NCI-H2227 treated with DMSO at 0.1 percent for 48 hours (cell line): ENCODE results near the gene DHX57.

ENCODE experiments used
- DNase-seq: peaks from one replicate; lab custom pipeline; 2025; lab: John Stamatoyannopoulos, UW

The DHX57 gene

DNA sequence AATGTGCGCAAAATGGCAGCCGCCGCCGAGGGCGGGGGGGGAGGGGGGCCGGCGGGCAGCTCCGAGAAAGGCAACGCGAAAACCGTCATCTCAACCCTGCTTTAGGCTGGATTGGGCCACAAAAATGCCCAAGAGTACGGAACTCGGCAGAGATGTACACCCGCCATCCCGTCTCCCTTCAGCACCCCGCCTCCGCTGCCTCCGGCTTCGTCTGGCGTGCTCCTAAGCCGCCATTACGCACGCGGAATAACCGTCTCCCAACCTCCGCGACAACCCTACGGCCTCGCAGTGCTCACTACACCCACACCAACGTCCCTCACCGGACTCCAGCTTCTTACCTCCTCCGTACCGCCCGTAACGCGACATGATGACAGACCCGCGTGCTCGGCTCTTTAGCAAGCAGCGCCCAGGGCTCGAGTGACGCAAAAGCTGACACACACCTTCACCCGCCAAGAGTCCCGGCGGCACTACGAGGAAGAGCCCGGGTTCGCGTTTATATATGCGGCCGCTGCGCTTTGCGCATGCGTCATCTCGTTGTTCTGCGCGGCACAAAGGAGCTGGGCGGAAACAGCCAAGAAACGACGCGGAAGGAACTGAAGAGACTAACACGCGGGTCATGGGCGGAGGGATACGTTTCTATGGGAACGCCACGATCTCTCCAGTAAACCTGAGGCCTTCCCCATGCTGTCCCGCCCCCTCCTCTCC, 124.7 kb downstream of the DHX57 start, which contains the start of gene SRSF7:
Gene SRSF7, minus strand, starts transcription at position 471 of the 705 bp plus-strand sequence. Its CDS starts 105 bp downstream, at position 366.
- DNase-seq = peak; percentile 99

DNA sequence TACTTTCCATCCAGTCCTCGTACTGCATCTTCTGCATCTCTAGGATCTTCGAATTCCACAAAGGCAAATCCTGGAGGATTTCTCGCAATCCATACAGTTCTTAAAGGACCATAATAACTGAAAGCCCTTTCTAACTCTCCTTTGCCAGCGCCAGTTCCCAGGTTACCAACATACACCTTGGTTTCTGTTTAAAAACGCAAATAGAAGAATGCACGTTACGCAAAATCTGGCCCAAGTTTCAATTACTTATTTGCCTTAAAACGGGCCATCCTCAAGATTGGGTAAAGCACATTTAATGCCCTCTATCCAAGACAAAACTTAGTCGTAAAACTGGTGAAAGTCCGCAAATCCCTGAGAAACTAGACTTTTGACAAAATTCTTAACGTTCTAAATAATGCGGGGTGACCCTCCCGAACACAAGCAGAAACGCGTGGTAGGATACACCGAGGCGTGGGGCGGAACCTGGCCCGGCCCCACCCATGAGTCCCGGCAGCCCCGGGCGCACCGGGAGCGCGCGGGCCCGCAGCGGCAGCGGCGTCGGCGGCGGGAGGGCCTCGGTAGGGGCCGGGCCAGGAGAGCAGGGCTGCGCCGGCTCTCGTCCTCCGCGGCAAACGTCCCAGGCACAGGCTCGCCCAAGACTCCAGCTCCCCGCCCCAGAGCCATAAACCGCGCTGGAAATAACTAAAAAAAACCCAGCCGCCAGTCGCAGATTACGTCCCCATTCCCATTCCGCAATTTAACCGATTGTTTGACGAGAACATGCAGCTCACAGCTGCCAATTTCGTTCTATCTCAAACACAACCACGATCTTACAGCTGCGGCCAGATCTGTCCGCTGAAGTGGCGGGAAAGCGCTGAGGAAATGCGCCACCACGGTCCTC, 125.5 kb downstream of the DHX57 start:
- DNase-seq = no peak

- DNase-seq = no peak
These were observed 126.6 kb downstream of the DHX57 start for GRCh38 chr2:38748943-38749804.

DNA sequence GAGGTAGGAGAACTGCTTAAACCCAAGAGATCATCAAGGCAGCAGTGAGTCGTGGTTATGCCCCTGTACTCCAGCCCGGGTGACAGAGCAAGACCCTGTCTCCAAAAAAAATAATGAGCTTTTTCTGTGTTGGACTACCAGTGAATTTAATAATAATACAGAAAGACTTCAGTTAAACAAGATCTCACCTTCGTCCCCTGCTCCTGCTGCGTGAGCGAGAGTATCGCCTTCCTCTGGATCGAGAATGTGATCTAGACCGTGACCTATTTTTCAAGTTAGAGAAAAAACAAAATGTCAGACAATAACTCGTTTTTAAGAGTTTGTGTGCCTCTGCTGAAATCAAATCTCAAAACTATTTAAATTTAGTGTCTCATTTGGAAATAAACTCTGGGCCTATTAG, 127.3 kb downstream of the DHX57 start:
- DNase-seq = no peak

DNA sequence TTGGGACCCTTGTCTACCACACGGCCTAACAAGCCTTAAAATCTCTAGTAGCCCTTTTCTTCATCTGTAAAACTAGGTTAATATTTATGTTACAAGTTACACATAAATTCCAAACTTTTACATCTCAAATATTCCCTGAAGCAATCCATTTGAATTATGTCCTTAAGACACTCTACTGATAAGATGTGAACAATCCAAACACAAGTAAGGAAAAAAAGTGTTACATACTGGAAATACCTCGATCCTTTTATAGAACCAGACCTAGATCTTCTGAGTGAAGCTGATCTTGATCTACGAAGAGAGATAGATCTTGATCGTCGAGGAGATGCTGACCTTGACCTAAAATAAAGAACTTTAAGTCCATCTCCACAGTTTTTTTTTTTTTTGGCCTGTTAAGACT, 127.9 kb downstream of the DHX57 start:
- DNase-seq = no peak
